Hematopoietic multipotent progenitor cell treated with erythropoietin and hydrocortisone succinate and interleukin-3 and kit ligand, for 4 days (in vitro differentiated cells): ENCODE results near the gene TH.
"Not testable (repeated sequence)": the region's sequence is repeated elsewhere in the genome, so short reads cannot be mapped to it uniquely, and the experiment has no call there.

ENCODE experiments used
- DNase-seq: peaks from one replicate; pipeline ENCODE4 v3.0.0-alpha.2; 2015

TH gene

DNA sequence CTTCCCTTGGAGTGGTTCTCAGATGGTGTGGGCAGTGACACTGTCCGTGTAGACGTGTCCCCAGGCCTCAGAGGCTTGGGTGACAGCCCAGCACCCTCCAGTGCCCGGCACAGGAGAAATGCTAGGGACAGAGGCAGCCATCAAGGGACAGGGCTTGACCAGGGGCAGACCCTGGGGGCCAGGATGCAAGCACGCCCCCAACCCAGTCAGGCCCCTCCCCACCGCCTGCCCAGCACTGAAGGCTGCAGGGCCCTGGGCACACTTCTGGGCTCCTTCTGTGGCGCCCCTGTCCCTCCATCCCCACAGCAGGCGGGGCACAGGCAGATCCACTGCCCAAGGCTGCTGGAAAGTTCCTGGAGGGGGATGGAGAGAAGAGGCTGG lies 43.5 kb downstream of the TH start:
- DNase-seq = no peak

DNA sequence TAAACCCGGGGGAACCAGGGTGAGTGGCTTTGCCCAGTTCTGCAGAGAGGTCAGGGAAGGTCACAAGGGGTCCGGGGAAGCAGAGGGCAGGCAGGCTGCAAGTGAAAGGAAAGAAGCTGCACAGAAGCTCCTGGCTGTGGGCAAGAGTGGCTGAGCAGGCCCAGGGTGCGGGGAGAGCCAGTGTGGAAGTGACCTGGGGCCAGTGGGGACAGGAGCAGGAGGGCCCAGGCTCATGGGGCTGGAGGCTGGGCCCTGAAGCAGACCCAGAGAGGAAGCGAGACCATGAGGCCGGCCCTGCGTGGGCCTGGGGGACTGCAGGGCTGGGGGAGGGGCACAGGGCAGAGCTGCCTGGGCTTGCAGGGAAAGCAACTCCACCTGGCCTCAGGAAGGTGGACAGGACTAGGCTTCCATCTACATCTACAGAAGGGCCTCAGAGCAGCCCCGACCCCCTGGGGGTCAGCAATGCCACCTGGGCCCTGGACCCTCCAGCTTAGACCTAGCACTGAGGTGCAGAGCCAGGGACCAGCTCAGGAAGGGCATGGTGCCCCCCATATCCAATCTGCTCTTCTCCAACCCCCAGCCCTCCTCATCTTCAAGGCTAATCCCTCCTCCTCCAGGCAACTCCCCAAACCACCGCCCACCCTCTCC lies 44.0 kb downstream of the TH start:
- DNase-seq = no peak

DNA sequence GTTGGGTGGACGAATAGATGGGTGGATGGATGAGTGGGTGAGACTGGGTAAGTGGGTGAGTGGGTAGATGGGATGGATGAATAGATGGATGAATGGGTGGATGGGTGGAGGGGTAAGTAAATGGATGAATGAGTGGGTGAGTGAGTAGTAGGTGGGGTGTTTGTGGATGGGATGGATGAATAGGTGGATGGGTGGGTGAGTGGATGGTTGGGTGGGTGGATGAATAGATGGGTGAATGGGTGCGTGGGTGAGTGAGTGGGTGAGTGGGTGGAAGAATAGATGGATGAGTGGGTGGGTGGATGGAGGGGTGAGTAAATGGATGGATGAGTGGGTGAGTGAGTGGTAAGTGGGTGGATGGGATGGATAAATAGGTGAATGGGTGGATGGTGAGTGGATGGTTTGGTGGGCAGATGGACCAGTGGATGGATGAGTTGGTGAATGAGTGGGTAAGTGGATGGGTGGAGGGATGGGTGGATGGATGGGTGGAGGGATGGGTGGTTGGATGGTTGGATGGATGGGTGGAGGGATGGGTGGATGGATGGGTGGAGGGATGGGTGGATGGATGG lies 45.0 kb downstream of the TH start:
- no peak for DNase-seq

DNA sequence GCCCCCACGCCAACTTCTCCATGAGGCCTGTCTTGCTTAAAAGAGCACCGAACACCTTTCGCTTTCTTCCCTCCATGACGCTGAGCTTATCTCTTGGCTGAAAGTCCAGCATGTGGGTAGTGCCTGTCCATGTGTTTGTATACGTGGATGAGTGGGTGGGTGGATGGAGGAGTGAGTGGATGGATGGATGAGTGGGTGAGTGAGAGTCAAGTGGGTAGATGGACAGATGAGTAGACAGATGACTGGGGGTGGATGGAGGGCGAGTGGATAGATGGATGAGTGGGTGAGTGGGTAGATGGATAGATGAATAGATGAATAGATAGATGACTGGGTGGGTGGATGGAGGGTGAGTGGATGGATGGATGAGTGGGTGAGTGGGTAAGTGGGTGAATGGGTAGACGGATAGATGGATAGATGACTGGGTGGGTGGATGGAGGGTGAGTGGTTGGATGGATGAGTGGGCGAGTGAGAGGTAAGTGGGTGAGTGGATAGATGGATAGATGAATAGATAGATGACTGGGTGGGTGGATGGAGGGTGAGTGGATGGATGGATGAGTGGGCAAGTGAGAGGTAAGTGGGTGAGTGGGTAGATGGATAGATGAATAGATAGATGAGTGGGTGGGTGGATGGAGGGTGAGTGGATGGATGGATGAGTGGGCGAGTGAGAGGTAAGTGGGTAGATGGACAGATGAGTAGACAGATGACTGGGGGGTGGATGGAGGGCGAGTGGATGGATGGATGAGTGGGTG lies 46.7 kb downstream of the TH start:
- DNase-seq = not testable (repeated sequence)

DNA sequence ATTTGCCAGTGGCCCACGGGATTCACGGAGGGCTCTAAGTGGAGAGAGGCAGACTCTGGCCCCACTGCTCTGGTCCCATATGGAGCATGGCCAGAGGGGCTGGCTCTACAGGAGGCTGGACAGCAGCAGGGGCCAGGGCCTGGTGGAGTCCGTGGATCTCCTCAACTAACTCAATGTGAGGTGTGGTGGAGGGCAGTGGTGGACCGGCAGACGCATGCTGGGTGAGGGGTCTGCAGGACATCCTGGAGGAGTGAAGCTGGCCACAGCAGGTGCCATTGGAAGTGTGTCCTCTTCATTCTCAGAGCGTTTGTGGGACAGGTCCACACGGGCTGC lies 48.0 kb downstream of the TH start:
- DNase-seq = no peak

DNA sequence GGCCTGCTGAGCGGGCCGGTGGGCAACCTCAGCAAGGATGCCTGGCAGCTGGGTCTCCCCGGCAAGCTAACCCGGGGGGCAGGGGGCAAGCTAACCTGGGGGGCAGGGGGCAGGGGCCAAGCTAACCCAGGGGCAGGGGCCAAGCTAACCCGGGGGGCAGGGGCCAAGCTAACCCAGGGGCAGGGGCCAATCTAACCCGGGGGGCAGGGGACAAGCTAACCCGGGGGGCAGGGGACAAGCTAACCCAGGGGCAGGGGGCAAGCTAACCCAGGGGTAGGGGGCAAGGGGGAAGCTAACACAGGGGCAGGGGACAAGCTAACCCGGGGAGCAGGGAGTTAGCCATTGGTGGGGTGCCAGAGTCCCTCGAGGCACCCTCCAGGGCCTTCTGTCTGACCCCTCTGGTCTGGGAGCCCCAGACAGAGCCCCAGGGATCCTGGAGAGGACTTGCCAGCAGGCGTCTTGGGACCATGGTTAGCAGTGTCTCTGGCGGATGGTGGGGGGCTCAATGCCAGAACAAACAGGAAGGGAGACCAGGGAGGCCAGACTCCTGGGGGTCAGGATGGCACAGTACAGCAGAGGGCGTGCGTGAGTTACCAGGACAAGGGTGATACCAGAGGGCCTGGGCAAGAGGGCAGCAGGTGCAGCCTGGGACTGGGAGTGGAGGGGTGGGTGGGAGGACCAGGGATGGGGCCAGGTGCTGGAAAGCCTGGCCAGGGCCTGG lies 48.5 kb downstream of the TH start:
- DNase-seq = no peak

DNA sequence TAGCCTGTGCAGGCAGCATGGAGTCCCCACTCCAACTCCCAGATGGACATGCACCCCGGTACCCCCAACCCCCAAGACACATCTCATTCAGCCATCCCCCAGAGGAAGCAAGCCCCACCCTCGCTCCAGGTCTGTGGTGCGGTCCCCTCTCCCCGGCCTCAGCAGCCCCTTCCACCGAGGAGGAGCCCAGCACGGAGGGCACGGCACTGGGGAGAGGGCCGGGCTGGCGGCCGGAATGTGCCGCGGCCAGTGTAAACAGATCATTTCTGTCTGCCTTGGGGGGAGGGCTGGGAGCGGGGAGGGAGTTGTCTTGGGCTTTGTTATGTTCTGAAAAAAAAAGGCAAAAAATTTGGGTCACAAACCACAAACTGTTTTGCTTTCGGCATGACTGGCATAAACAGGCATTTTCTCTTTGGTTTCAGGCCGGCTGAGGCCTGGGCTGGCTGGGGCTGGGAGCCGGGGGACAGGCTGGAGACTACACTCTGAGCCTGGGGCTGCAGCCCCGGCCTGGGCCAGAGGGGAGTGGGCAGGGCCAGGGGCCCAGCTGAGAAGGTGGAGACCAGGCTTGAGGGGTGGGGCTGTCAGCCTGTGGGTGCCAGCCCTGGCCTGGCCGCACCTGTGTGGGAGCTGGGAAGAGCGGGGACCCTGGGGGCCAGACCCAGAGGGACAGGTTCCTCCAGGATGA lies 49.3 kb downstream of the TH start:
- DNase-seq = no peak

DNA sequence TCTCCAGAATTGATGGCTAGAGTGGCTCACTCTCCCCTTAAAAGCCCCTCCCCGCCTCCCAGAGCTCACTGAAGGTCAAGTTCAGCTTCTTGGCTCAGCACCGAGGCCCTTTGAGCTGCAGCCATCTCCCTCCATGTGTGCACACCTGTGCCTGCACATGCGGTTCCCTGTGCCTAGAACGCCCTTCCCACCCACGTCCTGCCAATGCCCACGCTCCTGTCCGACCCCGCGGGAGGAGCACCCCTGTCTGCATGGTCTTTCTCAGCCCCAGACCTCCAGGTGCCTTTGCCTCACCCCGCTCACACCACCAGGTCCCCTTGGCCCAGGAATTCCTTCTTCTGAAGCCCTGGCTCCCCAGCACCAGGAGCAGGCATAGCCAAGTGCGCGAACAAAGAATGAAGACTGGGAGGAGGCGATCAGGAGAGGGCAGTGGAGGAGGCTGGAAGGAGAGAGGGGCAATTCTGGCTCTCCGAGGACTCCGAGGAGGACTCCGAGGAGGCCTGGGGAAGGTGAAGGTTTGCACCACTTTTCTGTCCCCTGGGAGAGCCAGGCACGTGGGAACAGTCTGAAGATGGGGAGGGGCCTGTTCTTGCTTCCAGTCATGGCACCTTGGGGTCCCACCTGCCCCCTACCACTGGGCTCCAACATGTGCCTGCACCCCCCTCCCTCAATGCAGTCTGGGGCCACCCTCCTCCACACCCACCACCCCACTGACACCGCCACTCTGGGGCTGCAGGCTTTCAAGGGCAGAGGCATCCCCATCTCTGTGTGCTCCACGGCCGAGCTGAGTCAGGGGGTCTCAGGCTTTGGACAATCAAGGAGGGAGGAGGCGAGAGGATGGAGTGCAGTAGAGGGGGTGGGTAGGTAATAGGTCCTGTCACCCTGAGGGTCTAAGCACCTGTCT lies 50.1 kb downstream of the TH start:
- no peak for DNase-seq

DNA sequence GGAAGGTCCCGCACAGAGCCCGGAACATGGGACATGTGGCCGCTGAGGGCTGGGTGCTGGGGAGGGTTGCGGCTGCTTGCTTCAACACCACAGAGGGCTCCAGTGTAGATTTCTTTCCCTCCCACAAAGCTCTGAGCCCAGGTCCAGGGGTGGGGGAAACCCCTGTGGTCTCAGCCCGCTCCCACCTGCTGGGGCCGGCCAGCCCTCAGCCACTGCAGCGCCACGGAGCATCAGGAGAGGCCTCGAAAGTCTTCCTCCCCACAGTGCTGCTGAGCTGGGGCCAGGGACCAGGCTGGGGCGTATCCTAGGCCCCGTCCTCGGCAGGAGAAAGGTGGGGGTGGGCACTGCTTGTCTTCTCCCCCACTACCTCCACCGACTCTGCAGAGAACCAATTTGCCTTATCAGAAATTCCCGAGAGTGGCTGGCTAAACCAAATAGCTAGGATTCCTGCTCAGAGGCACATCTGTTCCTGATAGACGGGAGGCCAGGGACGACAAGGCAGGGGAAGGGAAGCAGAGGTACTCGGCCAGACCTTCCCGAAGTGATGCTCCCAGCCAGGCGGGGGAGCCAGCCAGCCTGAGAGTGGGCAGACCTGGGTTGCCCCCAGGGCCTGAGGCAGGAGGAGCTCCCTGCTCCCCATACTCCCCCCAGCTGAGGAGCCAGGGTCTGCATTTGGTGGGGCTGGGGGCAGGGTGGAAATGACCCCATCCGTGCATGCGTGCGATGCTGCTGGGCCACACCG lies 51.1 kb downstream of the TH start:
- DNase-seq = no peak

DNA sequence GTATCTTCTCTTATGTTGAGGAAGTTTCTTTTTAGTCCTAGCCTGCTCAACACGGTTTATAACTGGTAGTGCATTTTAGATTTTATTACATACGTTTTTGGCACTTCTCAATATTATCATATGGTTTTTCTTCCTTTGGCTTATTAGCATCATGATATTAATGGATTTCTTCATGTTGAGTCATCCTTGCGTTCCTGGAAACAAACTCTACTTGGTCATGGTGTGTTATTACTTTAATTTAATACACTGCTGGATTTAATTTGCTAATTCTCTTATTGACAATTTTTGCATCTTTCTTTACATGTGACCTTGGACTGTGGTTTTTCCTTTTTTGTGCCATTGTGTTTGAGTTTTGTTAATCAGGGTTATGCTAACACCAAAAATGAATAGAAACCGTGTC lies 52.9 kb downstream of the TH start:
- no peak for DNase-seq

DNA sequence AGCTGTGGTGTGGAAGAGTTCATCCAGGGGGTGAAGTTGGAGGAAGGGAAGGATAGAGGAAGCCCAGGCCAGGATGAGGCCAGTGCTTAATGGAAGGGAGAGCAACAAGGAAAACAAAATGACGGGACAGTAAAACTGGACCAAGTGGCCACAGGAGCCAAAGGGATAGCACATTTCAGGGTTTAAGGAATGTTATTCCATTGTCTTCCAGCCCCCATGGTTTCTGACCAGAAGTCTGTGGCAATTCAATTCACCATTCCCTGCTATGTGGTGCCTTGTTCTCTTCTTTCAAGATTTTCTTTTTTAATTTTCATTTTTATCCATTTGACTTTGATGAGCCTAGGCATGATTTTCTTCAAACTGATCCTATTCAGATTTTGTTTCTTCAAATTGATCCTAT lies 54.9 kb downstream of the TH start:
- DNase-seq = no peak

DNA sequence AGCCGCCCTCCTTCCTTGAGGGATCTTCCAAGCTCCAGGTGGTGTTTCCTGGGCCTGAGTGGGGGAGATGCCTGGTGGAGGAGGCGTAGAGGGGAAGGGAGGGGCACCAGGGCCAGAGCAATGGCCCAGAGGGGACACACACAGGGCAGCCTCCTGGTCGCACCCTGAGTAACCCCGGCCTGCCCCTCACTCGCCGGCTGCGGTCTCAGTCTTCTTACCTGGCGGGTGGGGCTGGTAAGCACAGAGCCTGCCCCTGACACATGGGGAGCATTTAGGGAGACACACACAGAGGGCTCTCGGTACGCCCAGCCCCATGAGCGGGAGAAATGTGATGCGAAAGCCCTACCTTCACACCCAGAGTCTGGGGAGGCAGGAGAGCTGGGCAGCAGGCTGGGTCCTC lies 56.3 kb downstream of the TH start:
- DNase-seq = no peak

DNA sequence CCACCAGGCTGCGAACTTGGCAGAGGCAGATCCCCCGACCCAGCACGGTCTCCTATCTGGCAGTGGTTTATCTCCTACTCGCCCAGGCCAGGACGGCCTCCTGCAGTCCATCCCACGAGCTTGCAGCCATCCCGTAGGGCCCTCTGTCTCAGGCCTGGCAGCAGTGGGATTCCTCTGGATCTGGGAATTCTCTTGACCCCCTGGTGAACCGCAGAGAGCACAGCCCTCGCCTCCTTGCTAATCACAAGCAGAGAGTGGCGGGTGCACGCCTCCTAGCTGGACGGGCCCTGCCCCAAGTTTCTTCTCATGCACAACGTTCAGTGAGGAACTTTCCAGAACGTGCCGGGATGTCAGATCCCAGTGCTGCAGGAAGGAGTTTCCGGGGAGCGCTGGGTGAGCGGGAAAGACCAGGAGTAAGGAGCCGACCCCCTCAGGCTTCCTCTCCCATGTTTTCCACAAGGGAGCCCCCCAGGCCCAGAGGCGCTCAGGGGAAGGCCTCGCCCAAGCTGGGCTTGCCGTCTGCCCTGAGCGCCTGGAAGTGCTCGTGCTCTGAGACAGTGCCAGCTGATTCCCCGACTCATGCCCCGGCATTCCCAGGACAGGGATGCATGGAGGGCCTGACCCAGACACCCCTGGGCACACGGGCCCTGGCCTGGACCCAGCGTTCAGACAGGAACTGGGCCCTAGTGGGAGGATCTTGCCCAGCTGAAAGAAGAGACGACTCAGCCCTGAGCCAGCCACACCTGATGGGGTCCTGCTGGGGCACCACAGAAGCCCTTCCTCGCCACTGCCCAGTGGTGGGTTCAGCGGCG lies 57.0 kb downstream of the TH start:
- DNase-seq = no peak
